Activated CD8-positive, alpha-beta memory T cell treated with anti-CD3 and anti-CD28 coated beads, Interleukin-2, amount 50 U/mL, for 48 hours (primary cell): ENCODE results near the gene ELFN1.

Source experiments
- DNase-seq: peaks from one replicate; pipeline ENCODE4 v3.0.0-alpha.2; 2020

Gene ELFN1

DNA sequence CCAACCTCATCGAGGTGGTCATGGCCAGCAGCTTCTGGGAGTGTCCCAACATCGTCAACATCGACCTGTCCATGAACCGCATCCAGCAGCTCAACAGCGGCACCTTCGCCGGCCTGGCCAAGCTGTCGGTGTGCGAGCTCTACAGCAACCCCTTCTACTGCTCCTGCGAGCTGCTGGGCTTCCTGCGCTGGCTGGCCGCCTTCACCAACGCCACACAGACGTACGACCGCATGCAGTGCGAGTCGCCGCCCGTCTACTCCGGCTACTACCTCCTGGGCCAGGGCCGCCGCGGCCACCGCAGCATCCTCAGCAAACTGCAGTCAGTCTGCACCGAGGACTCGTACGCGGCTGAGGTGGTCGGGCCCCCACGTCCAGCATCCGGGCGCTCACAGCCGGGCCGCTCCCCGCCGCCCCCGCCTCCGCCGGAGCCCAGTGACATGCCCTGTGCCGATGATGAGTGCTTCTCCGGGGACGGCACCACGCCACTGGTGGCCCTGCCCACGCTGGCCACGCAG is 75.0 kb downstream of the ELFN1 start:
- DNase-seq: no peak

DNA sequence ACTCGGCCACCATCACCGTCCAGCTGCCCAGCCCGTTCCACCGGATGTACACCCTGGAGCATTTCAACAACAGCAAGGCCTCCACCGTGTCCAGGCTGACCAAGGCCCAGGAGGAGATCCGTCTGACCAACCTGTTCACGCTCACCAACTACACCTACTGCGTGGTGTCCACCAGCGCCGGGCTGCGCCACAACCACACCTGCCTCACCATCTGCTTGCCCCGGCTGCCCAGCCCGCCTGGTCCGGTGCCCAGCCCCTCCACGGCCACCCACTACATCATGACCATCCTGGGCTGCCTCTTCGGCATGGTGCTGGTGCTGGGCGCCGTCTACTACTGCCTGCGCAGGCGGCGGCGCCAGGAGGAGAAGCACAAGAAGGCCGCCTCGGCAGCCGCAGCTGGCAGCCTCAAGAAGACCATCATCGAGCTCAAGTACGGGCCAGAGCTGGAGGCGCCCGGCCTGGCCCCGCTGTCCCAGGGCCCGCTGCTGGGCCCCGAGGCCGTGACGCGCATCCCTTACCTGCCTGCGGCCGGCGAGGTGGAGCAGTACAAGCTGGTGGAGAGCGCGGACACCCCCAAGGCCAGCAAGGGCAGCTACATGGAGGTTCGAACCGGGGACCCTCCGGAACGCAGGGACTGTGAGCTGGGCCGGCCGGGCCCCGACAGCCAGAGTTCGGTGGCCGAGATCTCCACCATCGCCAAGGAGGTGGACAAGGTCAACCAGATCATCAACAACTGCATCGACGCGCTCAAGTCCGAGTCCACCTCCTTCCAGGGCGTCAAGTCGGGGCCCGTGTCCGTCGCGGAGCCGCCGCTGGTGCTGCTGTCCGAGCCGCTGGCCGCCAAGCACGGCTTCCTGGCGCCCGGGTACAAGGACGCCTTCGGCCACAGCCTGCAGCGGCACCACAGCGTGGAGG is 75.8 kb downstream of the ELFN1 start:
- no peak for DNase-seq

DNA sequence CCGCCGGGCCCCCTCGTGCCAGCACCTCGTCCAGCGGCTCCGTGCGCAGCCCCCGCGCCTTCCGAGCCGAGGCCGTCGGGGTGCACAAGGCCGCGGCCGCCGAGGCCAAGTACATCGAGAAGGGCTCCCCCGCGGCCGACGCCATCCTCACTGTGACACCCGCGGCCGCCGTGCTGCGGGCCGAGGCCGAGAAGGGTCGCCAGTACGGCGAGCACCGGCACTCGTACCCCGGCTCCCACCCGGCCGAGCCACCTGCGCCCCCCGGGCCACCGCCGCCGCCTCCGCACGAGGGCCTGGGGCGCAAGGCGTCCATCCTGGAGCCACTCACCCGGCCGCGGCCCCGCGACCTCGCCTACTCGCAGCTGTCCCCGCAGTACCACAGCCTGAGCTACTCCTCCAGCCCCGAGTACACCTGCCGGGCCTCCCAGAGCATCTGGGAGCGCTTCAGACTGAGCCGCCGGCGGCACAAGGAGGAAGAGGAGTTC is 76.5 kb downstream of the ELFN1 start:
- DNase-seq: no peak

DNA sequence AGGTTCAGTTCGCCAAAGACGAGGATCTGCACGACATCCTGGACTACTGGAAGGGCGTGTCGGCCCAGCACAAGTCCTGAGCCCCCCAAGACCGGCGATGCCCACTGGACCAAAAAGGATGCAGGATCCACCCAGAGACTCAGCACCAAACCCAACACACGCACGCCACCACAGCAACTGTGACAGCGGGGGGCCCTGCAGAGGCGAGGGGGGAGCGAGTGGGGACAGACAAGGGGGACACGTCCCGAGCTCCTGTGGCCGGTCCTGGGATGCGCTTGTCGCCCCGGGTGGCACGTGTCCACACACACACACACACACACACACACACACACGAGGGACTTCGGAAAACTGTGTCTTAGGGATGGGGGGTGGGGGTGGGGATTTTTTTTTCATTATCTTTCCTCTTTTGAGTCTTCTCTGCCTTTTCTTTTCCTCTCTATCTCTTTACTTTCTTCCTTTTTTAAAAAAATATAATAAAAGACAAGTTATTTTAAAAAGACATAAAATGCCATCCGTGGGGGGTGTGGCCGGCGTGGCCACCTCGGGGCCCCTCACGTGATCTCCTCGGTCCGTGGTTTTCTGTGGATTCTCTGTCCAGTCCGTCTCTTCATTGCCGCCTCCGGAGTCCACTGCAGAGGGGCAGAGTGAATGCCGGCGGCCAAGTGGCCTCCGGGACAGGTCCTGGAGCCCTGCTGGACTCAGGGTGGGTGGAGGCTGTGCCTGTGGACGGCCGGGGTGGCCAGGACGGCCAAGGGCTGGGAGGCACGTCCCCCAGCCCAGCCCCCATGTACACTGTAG is 77.1 kb downstream of the ELFN1 start:
- DNase-seq: no peak

DNA sequence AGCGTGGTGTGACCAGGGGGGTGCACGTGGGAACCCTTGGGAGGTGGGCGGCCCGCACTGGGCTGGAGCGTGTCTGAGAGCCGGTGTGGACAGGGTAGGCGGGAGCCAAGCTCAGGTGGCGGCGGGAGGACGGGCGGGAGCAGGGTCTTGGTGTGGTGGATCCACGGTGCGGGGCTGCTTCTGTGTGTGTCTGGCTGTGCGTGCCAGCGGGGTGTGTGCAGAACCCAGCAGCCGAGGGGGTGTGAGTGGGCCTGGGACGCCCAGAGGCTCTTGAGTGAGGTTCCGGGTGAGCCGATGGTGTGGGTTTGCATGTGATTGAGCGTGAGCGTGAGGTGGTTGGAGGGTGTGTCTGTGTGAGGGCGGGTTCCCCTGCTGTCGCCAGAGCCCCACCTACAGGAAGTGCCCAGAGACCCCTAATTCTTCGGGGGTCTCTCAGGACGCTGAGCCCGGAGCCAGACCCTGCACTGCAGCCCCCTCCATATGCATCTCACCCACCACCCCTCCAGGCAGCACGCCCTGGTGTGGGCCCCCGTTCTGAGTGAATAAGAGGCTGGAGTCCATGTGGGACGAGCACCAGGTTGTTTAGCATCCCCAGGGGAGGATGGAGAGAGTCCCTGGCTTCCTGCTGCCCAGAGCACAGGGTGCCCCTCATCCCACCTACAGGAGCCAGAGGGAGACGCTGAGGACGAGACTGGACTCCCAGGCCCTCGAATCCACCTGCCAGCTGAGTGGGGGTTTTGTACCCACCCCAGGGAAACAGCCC is 78.2 kb downstream of the ELFN1 start:
- DNase-seq: no peak

DNA sequence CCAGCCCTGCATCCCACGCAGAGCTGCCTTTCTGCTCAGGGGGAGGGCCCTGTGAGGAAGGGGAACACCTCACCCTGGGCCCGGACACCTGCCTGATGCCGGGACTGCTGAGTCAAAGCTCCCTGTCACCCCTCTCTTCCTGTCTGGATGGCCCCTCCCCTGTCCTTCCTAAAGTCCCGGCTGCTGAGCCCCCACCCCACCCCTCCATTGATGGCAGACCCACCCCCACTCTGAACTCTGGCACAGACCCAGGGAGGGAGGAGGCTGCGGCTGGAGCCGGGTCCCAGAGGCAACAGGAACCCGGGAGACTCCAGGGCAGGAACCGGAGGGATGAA is 78.7 kb downstream of the ELFN1 start:
- no peak for DNase-seq

DNA sequence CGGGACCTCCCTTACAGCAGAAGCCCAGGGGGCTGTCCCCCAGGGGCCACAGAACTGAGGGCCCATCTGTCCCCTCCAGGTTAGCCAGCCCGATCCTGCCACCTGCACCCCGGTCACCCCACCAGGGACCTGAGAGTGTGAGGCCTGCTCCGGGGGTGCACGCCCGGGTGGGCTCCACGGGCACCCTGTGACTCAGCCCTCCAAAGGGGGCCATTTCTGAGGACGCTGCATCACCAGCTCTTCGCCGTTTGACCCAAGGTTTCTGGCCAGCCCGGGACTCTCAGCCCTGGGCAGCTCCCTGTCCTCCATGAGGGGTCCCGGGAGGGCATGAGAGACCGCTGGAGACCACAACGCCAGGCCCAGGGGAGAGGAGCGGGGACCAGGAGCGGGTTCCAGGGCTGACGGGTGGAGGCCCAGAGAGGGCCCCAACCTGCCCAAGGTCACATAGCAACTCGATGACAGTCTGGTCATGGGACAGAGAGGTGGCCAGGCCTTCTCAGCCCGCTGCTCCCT is 79.3 kb downstream of the ELFN1 start:
- no peak for DNase-seq

DNA sequence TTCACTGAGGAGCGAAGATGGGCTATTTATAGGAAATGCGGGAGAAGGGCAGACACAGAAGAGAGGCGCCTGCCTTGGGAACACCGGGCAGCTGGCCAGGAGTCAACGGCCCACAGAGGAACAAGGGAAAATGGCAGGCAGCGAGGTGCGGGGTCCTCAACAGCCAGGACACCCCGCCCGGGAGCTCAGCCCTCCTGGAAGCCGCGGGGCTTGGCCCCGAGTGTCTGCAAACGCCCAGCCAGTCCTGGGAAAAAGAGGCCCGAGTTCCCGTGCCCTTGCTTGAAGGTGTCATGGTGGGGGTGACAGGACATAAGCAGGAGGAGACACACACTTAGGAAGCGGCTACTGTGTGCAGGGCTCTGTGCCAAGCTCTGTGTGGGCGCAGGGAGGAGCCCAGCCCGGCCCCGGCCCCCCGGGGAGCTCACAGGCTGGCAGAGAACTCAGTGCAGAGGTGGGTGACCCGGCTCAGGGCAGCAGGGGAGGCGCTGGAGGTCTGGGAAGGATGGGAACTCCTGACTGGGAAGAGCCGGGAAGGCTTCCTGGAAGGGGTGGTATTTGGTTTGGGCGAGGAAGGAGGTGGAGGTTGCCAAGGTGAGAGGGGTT is 79.9 kb downstream of the ELFN1 start:
- no peak for DNase-seq

DNA sequence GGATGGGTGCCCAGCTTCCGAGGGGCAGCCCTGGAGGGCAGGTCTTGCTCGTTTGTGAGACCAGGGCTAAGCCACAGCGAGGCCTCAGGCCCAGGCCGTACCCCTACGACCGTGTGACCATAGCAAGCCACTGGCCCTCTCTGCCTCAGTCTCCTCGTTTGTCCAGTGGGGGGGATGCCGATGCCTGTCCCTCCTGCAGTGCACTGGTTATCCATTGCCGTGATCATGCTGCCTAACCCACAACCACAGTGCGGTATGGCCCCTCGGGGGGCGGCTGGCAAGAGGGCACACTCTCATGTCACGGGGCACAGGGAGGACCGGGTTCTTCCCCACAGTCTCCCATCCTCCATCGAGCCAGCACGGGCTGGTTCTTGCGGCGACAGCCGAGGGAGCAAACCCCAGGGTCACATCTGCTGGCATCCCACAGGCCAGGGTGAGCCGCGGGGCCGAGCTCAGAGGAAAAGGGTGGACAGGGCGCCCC is 80.5 kb downstream of the ELFN1 start:
- no peak for DNase-seq

DNA sequence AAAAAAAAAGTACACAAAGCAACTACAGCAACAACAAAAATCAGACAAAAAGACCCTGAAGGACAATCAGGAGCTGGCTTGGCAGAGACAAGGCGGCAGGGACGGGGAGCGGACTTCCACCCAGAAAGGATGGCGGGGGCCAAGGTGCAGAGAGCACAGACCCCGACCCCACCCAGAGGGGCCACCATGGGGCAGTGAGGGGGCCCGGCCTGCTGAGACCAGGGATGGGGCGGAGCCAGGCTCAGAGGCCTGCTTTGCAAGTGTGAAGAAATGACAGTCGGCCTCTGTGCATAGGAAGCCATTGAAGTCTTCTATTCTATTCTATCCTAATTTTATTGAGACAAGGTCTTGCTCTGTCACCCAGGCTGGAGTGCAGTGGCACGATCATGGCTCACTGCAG is 82.0 kb downstream of the ELFN1 start:
- no peak for DNase-seq

DNA sequence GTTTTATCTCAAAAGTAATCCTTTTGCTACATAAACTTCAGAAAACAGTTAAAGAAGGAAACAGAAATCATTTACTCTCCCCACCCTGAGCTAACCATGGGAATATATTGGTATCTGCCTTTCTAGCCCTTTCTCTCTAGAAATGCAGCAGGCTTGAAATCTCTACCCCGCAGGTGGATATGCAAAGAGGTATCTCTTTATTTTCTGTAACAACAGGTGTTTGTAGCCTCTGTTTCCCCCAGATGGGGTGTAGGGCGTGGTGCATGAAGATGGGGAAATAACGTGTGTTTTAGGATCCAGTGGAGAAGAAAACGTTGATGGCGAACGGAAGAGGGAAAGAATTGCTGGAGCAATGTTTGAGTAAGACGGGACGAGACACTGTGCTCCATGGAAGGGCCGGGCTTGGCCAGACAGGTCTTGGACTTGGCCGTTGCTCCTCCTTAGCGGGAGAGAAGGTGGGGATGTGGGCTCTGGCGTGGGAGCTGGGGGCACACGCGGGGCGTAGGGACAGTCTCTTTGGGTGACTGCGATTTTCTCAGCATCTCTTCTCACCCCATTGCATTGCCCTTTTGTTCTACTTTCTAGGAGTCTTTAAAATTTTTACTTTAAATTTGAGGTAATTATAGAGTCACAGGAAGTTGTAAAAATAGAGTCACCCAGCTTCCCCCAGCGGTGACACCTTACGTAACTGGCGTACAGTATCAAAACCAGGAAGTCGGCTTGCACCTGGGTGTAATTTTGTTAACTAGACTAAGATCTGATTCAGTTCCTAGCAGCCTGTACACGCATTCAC is 82.9 kb downstream of the ELFN1 start:
- no peak for DNase-seq

DNA sequence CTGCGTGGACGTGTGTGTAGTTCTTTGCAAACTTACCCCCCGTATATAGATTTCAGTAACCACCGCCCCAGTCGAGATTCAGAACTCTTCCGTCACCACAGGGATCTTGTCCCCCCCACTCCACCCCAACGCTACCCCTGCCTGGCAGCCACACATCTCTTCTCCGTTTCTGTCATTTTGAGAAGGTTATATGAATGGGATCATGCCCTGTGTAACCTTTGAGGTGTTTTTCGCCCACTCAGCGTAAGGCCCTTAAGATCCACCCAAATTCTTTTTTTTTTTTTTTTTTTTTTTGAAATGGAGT is 83.4 kb downstream of the ELFN1 start:
- DNase-seq: no peak

DNA sequence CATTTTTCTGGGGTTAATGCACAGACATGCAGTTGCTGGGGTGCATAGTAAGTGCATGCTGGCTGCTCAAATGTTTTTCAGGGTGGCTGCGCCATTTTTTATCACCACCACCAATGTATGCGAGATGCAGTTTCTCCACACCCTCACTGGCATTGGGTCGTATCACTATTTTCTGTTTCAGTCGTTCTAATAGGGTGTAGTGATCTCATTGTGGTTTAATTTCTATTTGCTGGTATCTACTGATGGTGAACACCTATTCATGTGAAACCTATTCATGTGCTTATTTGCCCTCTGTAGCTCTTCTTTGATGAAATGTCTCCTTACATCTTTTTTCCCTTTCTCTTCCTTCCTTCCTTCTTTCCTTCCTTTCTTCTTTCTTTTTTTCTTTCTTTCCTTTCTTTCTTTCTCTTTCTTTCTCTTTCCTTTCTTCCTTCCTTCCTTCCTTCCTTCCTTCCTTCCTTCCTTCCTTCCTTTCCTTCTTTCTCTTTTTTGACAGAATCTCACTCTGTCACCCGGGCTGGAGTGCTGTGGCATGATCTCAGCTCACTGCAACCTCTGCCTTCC is 84.3 kb downstream of the ELFN1 start:
- no peak for DNase-seq

DNA sequence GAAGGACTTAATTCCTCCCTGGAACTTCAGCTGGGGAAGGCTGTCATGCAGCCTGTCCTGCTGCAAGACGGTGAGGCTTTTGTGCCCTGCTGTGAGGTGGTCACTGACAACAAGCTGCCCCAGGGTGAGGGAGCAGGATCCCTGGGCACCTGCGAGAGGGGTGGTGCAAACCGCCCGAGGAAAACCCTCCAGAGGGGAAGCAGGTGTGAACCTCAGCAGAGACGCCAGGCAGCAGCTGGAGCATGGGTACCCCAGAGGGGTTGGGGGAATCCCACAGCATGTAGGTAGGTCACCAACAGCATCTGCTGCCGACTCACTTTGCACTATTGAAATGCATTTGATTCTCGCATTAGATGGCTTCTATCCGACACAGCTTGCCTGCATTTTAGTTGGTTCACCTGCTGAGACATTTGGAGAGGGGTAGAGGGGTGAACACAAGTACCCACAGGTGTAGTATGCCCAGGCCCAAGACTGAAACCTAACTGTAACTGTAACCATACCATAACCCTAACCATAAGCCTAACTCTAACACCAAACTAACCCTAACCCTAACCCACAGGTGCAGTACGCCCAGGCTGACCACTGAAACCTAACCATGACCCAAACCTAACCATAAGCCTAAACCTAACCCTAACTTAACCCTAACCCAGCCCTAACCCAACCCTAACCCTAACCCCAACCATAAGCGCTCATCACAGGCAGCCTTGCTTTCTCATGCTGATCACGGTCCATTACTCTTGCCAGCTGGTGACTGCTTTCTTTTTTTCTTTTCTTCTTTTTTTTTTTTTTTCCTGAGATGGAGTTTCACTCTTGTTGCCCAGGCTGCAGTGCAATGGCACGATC is 85.9 kb downstream of the ELFN1 start:
- no peak for DNase-seq

DNA sequence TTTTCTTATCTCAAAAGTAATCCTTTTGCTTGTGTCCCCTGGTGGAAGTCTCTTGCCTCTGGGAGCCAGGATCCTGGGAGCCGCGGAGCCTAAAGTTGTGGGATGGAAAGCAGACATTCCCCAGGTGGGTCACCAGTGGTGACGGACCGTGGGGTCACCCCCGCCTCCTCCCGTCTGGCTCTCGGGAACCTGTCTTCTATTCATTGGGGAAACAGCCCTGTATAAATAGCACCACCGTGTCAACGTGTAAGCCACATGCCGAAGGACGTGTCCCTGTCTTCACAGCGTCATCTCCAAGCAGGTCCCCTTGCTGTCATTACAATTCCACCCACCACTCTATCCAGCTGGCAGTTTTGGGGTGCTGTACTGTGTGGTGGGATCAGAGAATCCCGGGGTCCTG is 87.5 kb downstream of the ELFN1 start:
- no peak for DNase-seq

DNA sequence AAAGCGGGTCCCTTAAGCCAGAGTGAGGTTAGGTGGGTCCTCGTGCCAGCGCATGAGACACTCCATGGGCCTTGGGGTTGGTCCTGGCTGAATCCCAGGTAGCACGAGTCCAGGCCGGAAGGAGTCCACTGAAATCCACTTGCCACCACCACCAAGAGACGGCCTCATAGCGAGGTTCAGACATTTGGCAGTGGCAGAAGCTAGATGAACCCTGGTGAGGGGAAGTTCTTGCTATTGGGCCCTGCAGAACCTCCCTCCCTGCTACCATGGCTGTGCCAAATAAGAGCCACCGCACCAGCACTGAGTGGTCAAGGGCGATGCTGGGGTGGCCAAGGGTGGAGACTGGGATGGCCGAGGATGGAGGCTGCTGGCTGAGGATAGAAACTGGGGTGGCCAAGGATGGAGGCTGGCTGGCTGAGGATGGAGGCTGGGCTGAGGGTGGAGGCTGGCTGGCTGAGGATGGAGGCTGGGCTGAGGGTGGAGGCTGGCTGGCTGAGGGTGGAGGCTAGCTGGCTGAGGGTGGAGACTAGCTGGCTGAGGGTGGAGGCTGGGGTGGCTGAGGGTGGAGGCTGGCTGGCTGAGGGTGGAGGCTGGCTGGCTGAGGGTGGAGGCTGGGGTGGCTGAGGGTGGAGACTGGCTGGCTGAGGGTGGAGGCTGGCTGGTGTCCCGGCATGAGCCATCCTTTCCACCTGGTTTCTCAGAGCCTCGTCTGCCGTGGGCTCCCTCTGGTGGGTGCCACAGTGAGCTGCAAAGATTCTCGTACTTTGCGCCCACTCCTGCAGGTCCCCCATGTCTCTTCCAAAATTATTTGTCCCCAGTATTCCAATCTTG is 88.2 kb downstream of the ELFN1 start:
- DNase-seq: no peak

DNA sequence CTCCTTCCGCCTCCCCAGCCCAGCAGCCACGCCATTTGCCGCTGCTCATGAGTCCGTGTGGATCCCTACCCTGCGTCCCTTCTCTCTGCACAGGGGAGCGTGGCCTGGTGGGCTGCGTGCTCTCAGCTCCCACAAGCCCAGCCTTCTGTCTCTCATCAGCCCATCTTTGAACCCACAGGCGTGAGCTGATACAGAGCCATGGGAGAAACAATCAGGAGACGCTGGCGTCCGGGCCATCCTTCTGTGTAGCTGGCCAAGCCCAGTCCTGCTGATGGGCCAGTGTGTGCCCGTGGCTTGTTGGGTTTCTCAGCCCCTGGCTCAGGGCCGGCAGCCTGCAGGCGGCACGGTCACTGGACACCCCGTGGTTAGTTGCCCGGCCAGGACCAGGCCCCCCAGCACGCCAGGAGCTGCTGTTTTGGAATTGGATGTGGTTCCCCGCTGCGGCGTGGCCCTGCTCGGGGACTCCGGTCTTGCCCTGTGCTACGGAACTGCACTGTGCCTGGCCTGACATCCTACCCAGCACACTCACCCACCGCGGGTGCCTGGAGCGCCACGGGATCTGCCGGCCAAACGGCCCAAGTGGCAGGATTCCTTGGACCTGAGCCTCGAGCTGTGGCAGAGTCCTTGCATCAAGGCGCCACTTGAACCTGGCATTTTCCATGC is 88.9 kb downstream of the ELFN1 start:
- no peak for DNase-seq

DNA sequence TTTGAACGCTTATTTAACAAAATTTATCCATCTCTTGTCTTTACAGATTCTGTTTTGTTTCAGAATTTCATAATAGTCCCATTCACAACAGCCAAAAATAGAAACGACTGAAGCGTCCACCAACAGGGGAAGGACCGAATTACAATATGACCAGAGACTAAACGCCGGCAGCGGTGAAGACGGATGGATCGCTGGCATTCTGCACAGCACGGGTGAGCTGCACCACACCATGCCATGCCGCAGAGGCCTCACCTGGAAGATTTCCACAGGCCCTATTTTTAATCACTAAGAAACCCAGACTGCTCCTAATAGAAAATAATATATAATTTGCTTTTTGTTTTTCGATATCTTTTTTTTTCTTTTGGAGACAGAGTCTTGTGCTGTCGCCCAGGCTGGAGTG is 91.0 kb downstream of the ELFN1 start:
- DNase-seq: no peak

DNA sequence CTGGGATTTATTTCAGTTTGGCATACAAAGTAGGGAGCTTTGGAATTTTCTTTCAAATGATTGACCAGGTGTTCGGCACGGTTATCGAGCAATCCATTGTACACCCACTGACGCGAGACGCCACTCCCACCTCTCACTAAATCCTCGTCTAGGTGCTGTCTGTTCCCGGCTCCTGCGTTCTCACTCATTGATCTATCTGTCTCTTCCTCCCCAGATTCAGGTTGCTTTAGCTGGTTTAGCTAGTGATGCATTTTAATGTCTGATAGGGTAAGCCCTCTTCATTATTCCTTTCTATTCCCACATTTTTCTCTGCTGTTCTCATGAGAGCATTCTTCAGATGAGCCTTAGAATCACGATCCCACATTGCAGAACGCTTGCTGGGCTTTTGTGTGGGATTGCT is 91.7 kb downstream of the ELFN1 start:
- DNase-seq: no peak
